ENCODE measurements around the gene DDX4. TPM values are rescaled to one million over a fixed set of nuclear protein-coding genes. Genes with fewer than 3 reads are reported as not detected.
A peak's percentile ranks its signal among the peaks of the same experiment; 100 is the strongest.

The DDX4 gene
- total RNA-seq, 1 donor from 2014 or later = not detected

DNA sequence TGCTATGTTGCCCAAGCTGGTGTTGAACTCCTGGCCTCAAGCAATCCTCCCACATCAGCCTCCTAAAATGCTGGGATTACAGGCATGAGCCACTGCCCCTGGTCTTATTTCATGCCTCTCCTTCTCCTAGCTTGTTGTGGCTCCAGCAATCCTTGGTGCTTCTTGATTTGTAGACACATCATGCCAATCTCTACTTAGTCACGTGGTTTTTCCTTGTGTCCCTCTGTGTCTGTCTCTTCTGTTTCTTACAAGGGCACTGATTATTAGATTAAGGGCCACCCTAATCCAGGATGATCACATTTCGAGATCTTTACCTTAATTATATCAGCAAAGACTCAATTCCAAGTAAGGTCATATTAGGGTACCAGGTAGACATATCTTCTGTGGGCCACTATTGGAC is 104.1 kb downstream of the DDX4 start:
- Histone ChIP-seq H3K4me3 (ENCODE audit: low read length in 3 of 3) (no peak overlapping the region), H3K9ac (ENCODE audit: low read depth in 1 of 3, low read length in 3 of 3) (no peak overlapping the region), H3K4me1 (ENCODE audit: control insufficient read depth in 3 of 3, insufficient read depth in 3 of 3, low read length in 3 of 3) (no peaks in the 10 kb centered on the region), H3K36me3 (ENCODE audit: control insufficient read depth in 3 of 3, insufficient read depth in 3 of 3, low read length in 3 of 3) (no peaks in the 10 kb centered on the region), H3K27ac (ENCODE audit: low read depth, low read length) (no peak overlapping the region), H3K27me3 (ENCODE audit: control insufficient read depth in 3 of 3, insufficient read depth in 3 of 3, low read length in 3 of 3) (no peaks in the 10 kb centered on the region), H3K9me3 (ENCODE audit: control insufficient read depth in 3 of 3, low read length in 3 of 3) (no peaks in the 10 kb centered on the region)

DNA sequence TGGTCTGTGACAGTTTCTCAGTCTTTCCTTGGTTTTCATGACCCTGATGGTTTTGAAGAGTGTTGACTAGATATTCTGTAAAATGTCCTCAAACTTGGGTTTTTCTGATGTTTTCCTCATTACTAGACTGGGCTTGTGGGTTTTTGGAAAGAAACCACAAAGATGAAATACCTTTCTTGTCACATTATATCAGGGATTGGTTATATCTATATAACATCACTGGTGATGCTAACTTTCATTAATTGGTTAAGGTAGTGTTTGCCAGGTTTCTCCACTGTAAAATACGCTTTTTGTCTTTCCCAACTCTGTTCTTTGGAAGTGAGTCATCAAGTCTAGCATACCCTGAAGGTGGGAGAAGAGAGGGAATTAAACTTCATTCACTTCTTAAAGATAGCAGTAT is 110.0 kb downstream of the DDX4 start:
- Histone ChIP-seq H3K36me3 (ENCODE audit: control insufficient read depth in 3 of 3, insufficient read depth in 3 of 3, low read length in 3 of 3) (no peaks in the 10 kb centered on the region), H3K4me1 (ENCODE audit: control insufficient read depth in 3 of 3, insufficient read depth in 3 of 3, low read length in 3 of 3) (no peaks in the 10 kb centered on the region), H3K9me3 (ENCODE audit: control insufficient read depth in 3 of 3, low read length in 3 of 3) (no peaks in the 10 kb centered on the region), H3K27ac (ENCODE audit: low read depth, low read length) (no peak overlapping the region), H3K9ac (ENCODE audit: low read depth in 1 of 3, low read length in 3 of 3) (no peak overlapping the region), H3K27me3 (ENCODE audit: control insufficient read depth in 3 of 3, insufficient read depth in 3 of 3, low read length in 3 of 3) (no peaks in the 10 kb centered on the region), H3K4me3 (ENCODE audit: low read length in 3 of 3) (no peak overlapping the region)

DNA sequence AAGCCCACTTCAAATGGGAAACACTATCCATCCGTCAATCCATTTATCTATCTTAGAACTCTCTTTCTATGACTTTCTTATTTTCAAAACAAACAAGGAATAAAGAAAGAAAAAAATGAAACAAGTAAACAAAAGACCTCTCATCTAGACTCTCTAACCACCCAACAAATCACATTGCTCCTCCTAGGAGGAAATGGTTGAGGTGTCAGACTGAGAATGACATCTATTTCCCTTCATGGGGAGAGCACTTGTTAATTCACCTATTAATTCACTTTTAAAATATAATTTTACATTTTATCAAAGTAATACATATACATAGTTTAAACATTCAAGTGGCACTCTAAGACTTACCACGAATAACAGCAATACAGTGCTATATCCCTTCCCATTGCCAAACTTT is 110.9 kb downstream of the DDX4 start:
- no peaks in the 10 kb centered on the region for H3K9me3 ChIP-seq (ENCODE audit: control insufficient read depth in 3 of 3, low read length in 3 of 3)
- H3K27me3 ChIP-seq (ENCODE audit: control insufficient read depth in 3 of 3, insufficient read depth in 3 of 3, low read length in 3 of 3) = no peaks in the 10 kb centered on the region
- no peaks in the 10 kb centered on the region for H3K4me1 ChIP-seq (ENCODE audit: control insufficient read depth in 3 of 3, insufficient read depth in 3 of 3, low read length in 3 of 3)
- H3K36me3 ChIP-seq (ENCODE audit: control insufficient read depth in 3 of 3, insufficient read depth in 3 of 3, low read length in 3 of 3) = no peaks in the 10 kb centered on the region
- no peak overlapping the region for H3K9ac ChIP-seq (ENCODE audit: low read depth in 1 of 3, low read length in 3 of 3)
- no peak overlapping the region for H3K27ac ChIP-seq (ENCODE audit: low read depth, low read length)
- H3K4me3 ChIP-seq (ENCODE audit: low read length in 3 of 3) = no peak overlapping the region

DNA sequence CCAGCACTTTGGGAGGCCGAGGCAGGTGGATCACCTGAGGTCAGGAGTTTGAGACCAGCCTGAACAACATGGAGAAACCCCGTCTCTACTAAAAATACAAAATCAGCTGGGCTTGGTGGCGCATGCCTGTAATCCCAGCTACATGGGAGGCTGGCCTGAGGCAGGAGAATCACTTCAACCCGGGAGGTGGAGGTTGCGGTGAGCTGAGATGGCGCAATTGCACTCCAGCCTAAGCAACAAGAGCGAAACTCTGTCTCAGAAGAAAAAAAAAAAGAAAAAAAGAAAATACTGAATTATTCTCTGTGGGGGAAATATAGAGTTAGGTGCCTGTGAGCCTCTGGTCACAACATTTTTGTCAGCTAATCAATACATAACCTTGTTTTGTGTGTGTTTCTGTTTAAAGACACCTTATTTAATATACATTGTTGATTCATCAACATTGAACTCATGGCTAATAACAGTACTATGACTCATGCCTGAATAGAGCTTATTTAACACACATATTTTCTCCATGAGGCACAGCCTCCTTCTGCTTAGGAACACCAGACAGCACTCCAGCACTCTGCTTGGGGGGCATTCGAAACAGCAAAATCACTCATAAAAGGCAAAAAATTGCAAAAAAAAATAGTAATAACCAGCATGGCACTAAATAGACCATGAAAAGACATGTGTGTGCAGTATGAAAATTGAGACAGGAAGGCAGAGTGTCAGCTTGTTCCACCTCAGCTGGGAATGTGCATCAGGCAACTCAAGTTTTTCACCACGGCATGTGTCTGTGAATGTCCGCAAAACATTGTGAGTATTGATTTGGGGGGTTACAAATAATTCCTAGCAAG is 113.2 kb downstream of the DDX4 start, which contains the start of gene IL31RA:
TSS of gene IL31RA (plus strand) at position 519 of the 836 bp plus-strand sequence. CDS start at position 733, 214 bp downstream.
- Histone ChIP-seq H3K27me3 (ENCODE audit: control insufficient read depth in 3 of 3, insufficient read depth in 3 of 3, low read length in 3 of 3) (no peaks in the 10 kb centered on the region), H3K36me3 (ENCODE audit: control insufficient read depth in 3 of 3, insufficient read depth in 3 of 3, low read length in 3 of 3) (no peaks in the 10 kb centered on the region), H3K4me3 (ENCODE audit: low read length in 3 of 3) (peak within 1 kb of the TSS; percentile 9 to 49 (median 44)), H3K9me3 (ENCODE audit: control insufficient read depth in 3 of 3, low read length in 3 of 3) (no peaks in the 10 kb centered on the region), H3K9ac (ENCODE audit: low read depth in 1 of 3, low read length in 3 of 3) (peak within 1 kb of the TSS; percentile 2 to 71 (median 47)), H3K4me1 (ENCODE audit: control insufficient read depth in 3 of 3, insufficient read depth in 3 of 3, low read length in 3 of 3) (no peaks in the 10 kb centered on the region), H3K27ac (ENCODE audit: low read depth, low read length) (no peak within 1 kb of the TSS)

DNA sequence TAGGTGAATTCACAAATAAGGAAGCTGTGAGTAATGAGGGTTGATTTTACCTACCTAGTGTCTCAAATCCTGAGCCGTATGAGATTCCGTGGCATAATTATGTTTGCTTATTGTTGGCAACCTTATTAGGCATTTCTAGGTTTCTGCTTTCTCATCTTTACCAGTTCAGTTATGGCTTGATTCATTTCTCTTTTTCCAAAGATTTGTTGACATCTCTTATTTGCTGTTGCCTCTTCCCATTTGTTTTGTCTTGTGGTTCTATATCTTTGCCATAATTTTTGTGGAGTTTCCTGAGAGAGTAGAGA is 113.8 kb downstream of the DDX4 start:
- H3K9ac ChIP-seq (ENCODE audit: low read depth in 1 of 3, low read length in 3 of 3) = peak overlapping the region; percentile 2 to 71 (median 47)
- H3K27me3 ChIP-seq (ENCODE audit: control insufficient read depth in 3 of 3, insufficient read depth in 3 of 3, low read length in 3 of 3) = no peaks in the 10 kb centered on the region
- H3K4me1 ChIP-seq (ENCODE audit: control insufficient read depth in 3 of 3, insufficient read depth in 3 of 3, low read length in 3 of 3) = no peaks in the 10 kb centered on the region
- H3K36me3 ChIP-seq (ENCODE audit: control insufficient read depth in 3 of 3, insufficient read depth in 3 of 3, low read length in 3 of 3) = no peaks in the 10 kb centered on the region
- no peaks in the 10 kb centered on the region for H3K9me3 ChIP-seq (ENCODE audit: control insufficient read depth in 3 of 3, low read length in 3 of 3)
- H3K27ac ChIP-seq (ENCODE audit: low read depth, low read length) = no peak overlapping the region
- peak overlapping the region in 2 of 3 donors; percentile 44 to 49 for H3K4me3 ChIP-seq (ENCODE audit: low read length in 3 of 3)

DNA sequence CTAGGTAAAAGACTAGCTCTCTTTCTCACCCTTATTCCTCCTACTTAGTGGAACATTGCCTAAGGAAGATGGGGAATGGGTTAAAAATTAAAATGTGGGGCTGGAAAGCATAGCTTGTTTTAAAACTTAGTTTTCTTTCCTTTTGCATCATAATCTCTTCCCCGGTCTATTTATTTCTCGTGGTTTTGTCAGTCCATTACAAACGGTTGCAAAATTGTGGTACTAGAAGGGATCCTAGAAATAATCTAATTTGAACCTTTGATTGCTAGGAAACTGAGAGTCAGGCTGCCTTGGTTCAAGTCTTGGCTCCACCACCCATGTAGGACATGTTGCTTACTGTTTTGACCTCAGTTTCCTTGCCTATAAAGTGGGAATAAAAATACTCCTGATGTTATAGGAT is 114.6 kb downstream of the DDX4 start:
- Histone ChIP-seq H3K27ac (ENCODE audit: low read depth, low read length) (no peak overlapping the region), H3K4me1 (ENCODE audit: control insufficient read depth in 3 of 3, insufficient read depth in 3 of 3, low read length in 3 of 3) (no peaks in the 10 kb centered on the region), H3K9me3 (ENCODE audit: control insufficient read depth in 3 of 3, low read length in 3 of 3) (no peaks in the 10 kb centered on the region), H3K9ac (ENCODE audit: low read depth in 1 of 3, low read length in 3 of 3) (no peak overlapping the region), H3K4me3 (ENCODE audit: low read length in 3 of 3) (no peak overlapping the region), H3K27me3 (ENCODE audit: control insufficient read depth in 3 of 3, insufficient read depth in 3 of 3, low read length in 3 of 3) (no peaks in the 10 kb centered on the region), H3K36me3 (ENCODE audit: control insufficient read depth in 3 of 3, insufficient read depth in 3 of 3, low read length in 3 of 3) (no peaks in the 10 kb centered on the region)

DNA sequence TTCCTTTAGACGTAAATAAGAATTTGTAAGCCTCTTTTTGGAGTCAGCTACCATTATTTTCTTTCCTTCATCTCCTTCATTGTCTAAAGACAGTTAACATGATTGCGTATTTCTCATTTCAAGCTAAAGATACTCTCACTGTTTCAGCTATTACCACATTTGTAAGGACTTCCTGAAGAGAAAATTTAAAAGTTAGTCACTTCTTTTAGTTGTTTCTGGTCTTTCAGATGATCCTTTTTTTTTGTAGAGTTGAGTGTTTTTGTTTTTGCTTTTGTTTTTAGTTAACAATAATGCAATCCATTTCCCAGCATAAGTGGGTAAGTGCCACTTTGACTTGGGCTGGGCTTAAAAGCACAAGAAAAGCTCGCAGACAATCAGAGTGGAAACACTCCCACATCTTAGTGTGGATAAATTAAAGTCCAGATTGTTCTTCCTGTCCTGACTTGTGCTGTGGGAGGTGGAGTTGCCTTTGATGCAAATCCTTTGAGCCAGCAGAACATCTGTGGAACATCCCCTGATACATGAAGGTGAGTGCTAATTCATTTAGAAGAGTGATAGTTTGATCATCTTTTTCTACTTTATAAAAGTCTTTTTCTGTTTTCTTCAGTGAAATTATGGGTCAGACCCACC is 115.3 kb downstream of the DDX4 start:
- no peak overlapping the region for H3K27ac ChIP-seq (ENCODE audit: low read depth, low read length)
- H3K27me3 ChIP-seq (ENCODE audit: control insufficient read depth in 3 of 3, insufficient read depth in 3 of 3, low read length in 3 of 3) = no peaks in the 10 kb centered on the region
- H3K9me3 ChIP-seq (ENCODE audit: control insufficient read depth in 3 of 3, low read length in 3 of 3) = no peaks in the 10 kb centered on the region
- no peak overlapping the region for H3K9ac ChIP-seq (ENCODE audit: low read depth in 1 of 3, low read length in 3 of 3)
- H3K36me3 ChIP-seq (ENCODE audit: control insufficient read depth in 3 of 3, insufficient read depth in 3 of 3, low read length in 3 of 3) = no peaks in the 10 kb centered on the region
- no peak overlapping the region for H3K4me3 ChIP-seq (ENCODE audit: low read length in 3 of 3)
- no peaks in the 10 kb centered on the region for H3K4me1 ChIP-seq (ENCODE audit: control insufficient read depth in 3 of 3, insufficient read depth in 3 of 3, low read length in 3 of 3)

DNA sequence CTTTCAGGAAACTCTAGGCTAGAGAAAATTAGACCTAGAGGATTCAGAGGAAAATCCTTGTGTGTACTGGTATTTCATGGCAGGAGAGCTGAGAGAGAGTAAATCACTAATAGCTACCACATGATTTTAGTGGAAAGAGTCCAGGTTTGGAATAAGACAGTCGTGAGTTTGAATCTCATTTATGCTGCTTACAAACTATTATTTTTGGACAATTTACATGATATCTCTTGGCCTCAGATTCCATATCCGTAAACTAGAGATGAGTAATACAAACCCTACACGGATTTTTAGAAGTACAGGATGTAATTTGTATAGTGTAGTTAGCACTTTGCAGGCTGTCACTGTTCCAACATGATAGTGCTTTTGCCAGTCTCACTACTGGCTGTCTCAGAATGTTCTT is 116.0 kb downstream of the DDX4 start:
- Histone ChIP-seq H3K27ac (ENCODE audit: low read depth, low read length) (no peak overlapping the region), H3K9ac (ENCODE audit: low read depth in 1 of 3, low read length in 3 of 3) (no peak overlapping the region), H3K4me3 (ENCODE audit: low read length in 3 of 3) (no peak overlapping the region), H3K4me1 (ENCODE audit: control insufficient read depth in 3 of 3, insufficient read depth in 3 of 3, low read length in 3 of 3) (no peaks in the 10 kb centered on the region), H3K27me3 (ENCODE audit: control insufficient read depth in 3 of 3, insufficient read depth in 3 of 3, low read length in 3 of 3) (no peaks in the 10 kb centered on the region), H3K36me3 (ENCODE audit: control insufficient read depth in 3 of 3, insufficient read depth in 3 of 3, low read length in 3 of 3) (no peaks in the 10 kb centered on the region), H3K9me3 (ENCODE audit: control insufficient read depth in 3 of 3, low read length in 3 of 3) (no peaks in the 10 kb centered on the region)

DNA sequence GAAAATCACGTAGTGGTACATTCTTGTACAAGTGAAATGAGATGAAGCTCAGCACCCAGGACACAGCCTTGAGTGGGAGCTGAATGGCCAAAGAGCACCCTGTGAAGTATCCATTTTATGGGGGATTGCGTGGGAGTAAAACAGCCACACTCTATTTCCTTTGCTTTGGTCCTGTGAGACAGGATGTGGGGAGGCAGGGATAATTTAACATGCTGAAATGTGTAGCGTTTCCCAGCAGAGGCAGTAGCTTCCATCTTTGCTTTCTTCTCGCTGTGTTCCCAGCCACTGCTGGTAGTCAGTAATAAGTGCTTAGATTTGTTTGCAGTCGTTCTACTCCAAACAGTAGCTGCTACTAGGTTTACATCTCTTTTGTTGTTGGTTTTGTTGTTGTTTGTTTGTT is 117.6 kb downstream of the DDX4 start:
- Histone ChIP-seq H3K9me3 (ENCODE audit: control insufficient read depth in 3 of 3, low read length in 3 of 3) (no peaks in the 10 kb centered on the region), H3K27me3 (ENCODE audit: control insufficient read depth in 3 of 3, insufficient read depth in 3 of 3, low read length in 3 of 3) (no peaks in the 10 kb centered on the region), H3K9ac (ENCODE audit: low read depth in 1 of 3, low read length in 3 of 3) (no peak overlapping the region), H3K36me3 (ENCODE audit: control insufficient read depth in 3 of 3, insufficient read depth in 3 of 3, low read length in 3 of 3) (no peaks in the 10 kb centered on the region), H3K4me3 (ENCODE audit: low read length in 3 of 3) (no peak overlapping the region), H3K27ac (ENCODE audit: low read depth, low read length) (no peak overlapping the region), H3K4me1 (ENCODE audit: control insufficient read depth in 3 of 3, insufficient read depth in 3 of 3, low read length in 3 of 3) (no peaks in the 10 kb centered on the region)

DNA sequence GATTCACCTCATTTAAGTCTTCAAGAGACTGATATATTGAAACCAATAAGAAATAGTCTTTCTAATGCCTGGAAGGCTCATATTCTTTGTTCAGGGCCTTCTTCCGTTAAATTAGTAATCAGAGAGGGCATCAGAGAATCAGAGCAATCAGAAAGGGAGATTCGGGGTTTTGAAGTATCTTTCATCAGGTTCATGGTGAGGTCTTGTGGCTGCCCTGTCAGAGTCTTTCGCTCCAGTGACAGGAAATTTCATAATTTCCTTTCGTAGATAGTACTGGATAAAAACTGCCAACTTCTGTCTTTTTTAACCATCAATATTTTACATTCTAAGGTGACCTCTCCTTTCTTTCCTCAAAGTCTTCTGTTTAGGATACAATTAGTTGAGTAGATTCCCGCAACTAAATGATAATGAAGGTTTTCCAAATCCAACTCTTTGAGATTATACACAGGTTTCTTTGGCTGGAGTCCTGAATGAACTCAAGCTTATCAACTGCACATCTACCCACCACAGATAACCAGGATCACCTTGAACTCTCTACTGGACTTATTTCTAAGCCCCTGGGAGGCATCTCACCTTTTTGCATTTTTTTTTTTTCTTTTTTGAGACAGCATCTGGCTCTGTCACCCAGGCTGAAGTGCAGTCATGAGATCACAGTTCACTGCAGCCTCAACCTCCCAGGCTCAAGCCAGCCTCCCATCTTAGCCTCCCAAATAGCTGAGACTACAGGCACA is 118.8 kb downstream of the DDX4 start:
- H3K27ac ChIP-seq (ENCODE audit: low read depth, low read length) = no peak overlapping the region
- no peaks in the 10 kb centered on the region for H3K36me3 ChIP-seq (ENCODE audit: control insufficient read depth in 3 of 3, insufficient read depth in 3 of 3, low read length in 3 of 3)
- H3K27me3 ChIP-seq (ENCODE audit: control insufficient read depth in 3 of 3, insufficient read depth in 3 of 3, low read length in 3 of 3) = no peaks in the 10 kb centered on the region
- H3K4me1 ChIP-seq (ENCODE audit: control insufficient read depth in 3 of 3, insufficient read depth in 3 of 3, low read length in 3 of 3) = no peaks in the 10 kb centered on the region
- H3K4me3 ChIP-seq (ENCODE audit: low read length in 3 of 3) = no peak overlapping the region
- H3K9ac ChIP-seq (ENCODE audit: low read depth in 1 of 3, low read length in 3 of 3) = no peak overlapping the region
- no peaks in the 10 kb centered on the region for H3K9me3 ChIP-seq (ENCODE audit: control insufficient read depth in 3 of 3, low read length in 3 of 3)
